ENCODE measurements around the gene ZNF407.

Gene ZNF407

DNA sequence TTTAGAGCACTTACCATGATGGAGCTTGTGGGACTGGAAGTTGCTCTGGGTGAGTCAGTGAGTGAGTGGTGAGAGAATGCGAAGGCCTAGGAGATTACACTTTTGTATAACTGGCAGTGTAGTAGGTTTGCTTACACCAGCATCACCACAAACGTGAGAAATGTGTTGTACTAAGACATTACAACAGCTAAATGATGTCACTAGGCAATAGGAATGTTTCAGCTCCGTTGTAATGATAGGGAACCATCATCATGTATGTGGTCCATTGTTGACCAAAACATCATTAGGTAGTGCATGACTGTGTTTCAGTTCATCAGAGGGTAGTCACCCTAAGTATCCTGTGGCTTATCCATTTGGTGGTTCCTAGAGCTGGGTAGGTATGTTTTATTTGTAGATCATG is 11.9 kb downstream of the ZNF407 start:
- Histone ChIP-seq H3K4me2 (ENCODE audit: low read length) (no peak overlapping the region), H3K4me1 (ENCODE audit: control insufficient read depth, low read length) (peaks cover 9% of the 10 kb centered on the region), H3K9me2 (replicated peaks; ENCODE audit: control insufficient read depth, low read length) (no peaks in the 10 kb centered on the region), H3F3A (ENCODE audit: control insufficient read depth, insufficient read depth) (no peaks in the 10 kb centered on the region), H3K4me3 (ENCODE audit: low read length) (no peak overlapping the region), H3K9me3 (ENCODE audit: control insufficient read depth, insufficient read depth, low read length) (no peaks in the 10 kb centered on the region), H3K27me3 (ENCODE audit: control insufficient read depth, low read length) (no peaks in the 10 kb centered on the region), H3K36me3 (ENCODE audit: control insufficient read depth, low read length) (no peaks in the 10 kb centered on the region), H4K20me1 (ENCODE audit: control insufficient read depth, insufficient read depth, low read depth, low read length) (no peaks in the 10 kb centered on the region), H3K79me2 (ENCODE audit: control insufficient read depth, low read length) (peaks cover 72% of the 10 kb centered on the region), H3K27ac (ENCODE audit: low read depth, low read length) (no peak overlapping the region)
- TF ChIP-seq, protein P1, sequence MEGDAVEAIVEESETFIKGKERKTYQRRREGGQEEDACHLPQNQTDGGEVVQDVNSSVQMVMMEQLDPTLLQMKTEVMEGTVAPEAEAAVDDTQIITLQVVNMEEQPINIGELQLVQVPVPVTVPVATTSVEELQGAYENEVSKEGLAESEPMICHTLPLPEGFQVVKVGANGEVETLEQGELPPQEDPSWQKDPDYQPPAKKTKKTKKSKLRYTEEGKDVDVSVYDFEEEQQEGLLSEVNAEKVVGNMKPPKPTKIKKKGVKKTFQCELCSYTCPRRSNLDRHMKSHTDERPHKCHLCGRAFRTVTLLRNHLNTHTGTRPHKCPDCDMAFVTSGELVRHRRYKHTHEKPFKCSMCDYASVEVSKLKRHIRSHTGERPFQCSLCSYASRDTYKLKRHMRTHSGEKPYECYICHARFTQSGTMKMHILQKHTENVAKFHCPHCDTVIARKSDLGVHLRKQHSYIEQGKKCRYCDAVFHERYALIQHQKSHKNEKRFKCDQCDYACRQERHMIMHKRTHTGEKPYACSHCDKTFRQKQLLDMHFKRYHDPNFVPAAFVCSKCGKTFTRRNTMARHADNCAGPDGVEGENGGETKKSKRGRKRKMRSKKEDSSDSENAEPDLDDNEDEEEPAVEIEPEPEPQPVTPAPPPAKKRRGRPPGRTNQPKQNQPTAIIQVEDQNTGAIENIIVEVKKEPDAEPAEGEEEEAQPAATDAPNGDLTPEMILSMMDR (IDR thresholded peaks at IDR 0.05; ENCODE audit: low read depth, low read length, poor library complexity, severe bottlenecking): no peak
- no peak for TF ChIP-seq EZH2phosphoT487 (IDR thresholded peaks at IDR 0.05; ENCODE audit: borderline replicate concordance, low read length)

DNA sequence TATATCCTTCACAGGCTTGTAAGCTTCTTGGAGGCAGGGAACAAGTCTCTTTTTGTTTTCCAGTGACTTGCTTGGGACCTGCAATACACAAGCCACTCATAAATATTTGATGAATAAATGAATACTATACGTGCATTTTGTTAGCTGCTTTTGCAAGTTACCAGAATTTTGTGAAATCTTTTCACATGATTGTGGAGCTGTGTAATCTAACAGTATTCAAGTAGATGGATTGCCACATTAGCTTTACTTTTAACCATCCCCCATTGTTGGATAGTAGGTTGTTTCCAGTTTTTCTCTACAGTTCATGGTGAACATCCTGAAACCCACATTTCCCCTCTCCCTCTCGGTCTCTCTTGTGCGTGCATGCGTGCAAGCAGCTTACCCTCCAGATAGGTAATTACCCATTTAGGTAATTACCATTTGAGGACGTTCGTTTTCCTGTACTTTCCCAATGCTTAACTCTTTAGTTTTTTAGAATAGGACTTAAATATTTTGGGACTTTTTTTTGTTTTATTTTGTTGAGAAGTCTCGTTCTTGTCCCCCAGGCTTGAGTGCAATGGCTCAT is 12.5 kb downstream of the ZNF407 start:
- Histone ChIP-seq H4K20me1 (ENCODE audit: control insufficient read depth, insufficient read depth, low read depth, low read length) (no peaks in the 10 kb centered on the region), H3K27ac (ENCODE audit: low read depth, low read length) (no peak overlapping the region)

DNA sequence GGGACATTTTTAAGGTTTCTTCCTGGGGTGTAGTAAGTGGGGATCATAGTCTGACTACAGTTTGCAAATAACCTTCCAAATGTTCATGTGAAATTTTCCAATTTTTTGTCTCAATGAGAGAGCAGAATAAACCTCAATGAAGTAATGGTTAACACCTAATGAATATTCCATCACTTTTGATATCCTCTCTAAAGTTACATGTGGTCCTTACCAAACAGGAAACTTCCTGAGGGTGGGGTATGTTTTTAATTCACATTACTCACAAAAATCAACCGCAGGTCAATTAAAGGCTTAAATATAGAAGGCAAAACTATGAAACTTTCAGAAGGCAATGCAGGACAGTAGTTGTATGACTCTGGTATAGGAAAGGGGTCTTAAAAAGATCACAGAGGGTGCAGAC is 13.2 kb downstream of the ZNF407 start:
- peaks cover 9% of the 10 kb centered on the region for H3K4me1 ChIP-seq (ENCODE audit: control insufficient read depth, low read length)
- no peaks in the 10 kb centered on the region for H3K9me3 ChIP-seq (ENCODE audit: control insufficient read depth, insufficient read depth, low read length)
- no peaks in the 10 kb centered on the region for H3K36me3 ChIP-seq (ENCODE audit: control insufficient read depth, low read length)
- H3K27ac ChIP-seq (ENCODE audit: low read depth, low read length): no peak overlapping the region
- no peak for TF ChIP-seq EZH2phosphoT487 (IDR thresholded peaks at IDR 0.05; ENCODE audit: borderline replicate concordance, low read length)
- TF ChIP-seq, protein P1 (IDR thresholded peaks at IDR 0.05; ENCODE audit: low read depth, low read length, poor library complexity, severe bottlenecking): no peak
- H3K27me3 ChIP-seq (ENCODE audit: control insufficient read depth, low read length): no peaks in the 10 kb centered on the region
- H3K9me2 ChIP-seq (replicated peaks; ENCODE audit: control insufficient read depth, low read length): no peaks in the 10 kb centered on the region
- peaks cover 68% of the 10 kb centered on the region for H3K79me2 ChIP-seq (ENCODE audit: control insufficient read depth, low read length)
- no peak overlapping the region for H3K4me2 ChIP-seq (ENCODE audit: low read length)
- H4K20me1 ChIP-seq (ENCODE audit: control insufficient read depth, insufficient read depth, low read depth, low read length): no peaks in the 10 kb centered on the region
- H3F3A ChIP-seq (ENCODE audit: control insufficient read depth, insufficient read depth): no peaks in the 10 kb centered on the region
- H3K4me3 ChIP-seq (ENCODE audit: low read length): no peak overlapping the region

More for the DNA sequence above, 12.5 kb downstream of the ZNF407 start:
- Histone ChIP-seq H3K9me2 (replicated peaks; ENCODE audit: control insufficient read depth, low read length) (no peaks in the 10 kb centered on the region), H3K79me2 (ENCODE audit: control insufficient read depth, low read length) (peaks cover 72% of the 10 kb centered on the region), H3K4me3 (ENCODE audit: low read length) (no peak overlapping the region), H3K36me3 (ENCODE audit: control insufficient read depth, low read length) (no peaks in the 10 kb centered on the region), H3K4me2 (ENCODE audit: low read length) (no peak overlapping the region), H3F3A (ENCODE audit: control insufficient read depth, insufficient read depth) (no peaks in the 10 kb centered on the region), H3K9me3 (ENCODE audit: control insufficient read depth, insufficient read depth, low read length) (no peaks in the 10 kb centered on the region), H3K4me1 (ENCODE audit: control insufficient read depth, low read length) (peaks cover 9% of the 10 kb centered on the region), H3K27me3 (ENCODE audit: control insufficient read depth, low read length) (no peaks in the 10 kb centered on the region)
- TF ChIP-seq EZH2phosphoT487 (IDR thresholded peaks at IDR 0.05; ENCODE audit: borderline replicate concordance, low read length): no peak
- TF ChIP-seq, protein P1 (IDR thresholded peaks at IDR 0.05; ENCODE audit: low read depth, low read length, poor library complexity, severe bottlenecking): no peak
